GM12892 (cell line): ENCODE results near the gene TLE3.

ENCODE experiments used
- DNase-seq: peaks from one replicate; pipeline ENCODE4 v3.0.0; 2011; ENCODE audit not compliant: insufficient read length
- FAIRE-seq: peaks from 2 replicates; lab custom pipeline; 2011; peaks lifted over from hg19 to GRCh38; lab: Jason Lieb, UNC
- POLR2A ChIP-seq: IDR thresholded peaks from 2 replicates; pipeline ENCODE4 v1.6.1; 2011; ENCODE audit warnings: low read depth, low read length, control low read depth
- POLR2AphosphoS5 ChIP-seq: IDR thresholded peaks from 2 replicates; pipeline ENCODE4 v1.6.1; 2011; ENCODE audit warnings: low read depth, low read length, control low read depth
- TAF1 ChIP-seq: IDR thresholded peaks from 2 replicates; pipeline ENCODE4 v1.6.1; 2011; ENCODE audit warnings: low read depth, mild to moderate bottlenecking, control low read depth, low read length, borderline replicate concordance

The TLE3 gene

DNA sequence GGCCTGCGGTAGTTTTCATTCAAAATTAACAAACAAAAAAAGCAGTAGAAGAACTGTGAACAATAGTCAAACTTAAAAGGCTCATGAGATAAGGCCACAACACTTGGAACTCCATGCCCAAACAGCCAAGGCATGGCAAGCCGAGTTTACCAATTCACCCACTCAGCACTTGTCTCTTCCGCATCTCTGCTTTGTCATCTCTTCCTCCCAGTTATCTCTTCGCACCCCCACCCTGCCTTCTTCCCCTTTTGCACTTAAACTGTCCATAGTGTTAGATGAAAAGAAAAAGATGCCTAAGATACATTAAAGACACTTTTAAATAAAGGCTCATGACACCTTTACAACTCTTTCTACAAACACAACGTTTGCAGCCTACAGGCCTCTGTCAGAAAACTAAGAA, 11.1 kb downstream of the TLE3 start:
- FAIRE-seq (no peak), DNase-seq (no peak)
- TF ChIP-seq POLR2AphosphoS5, result no peak
- no peak for TF ChIP-seq POLR2A
- no peak for TF ChIP-seq TAF1

DNA sequence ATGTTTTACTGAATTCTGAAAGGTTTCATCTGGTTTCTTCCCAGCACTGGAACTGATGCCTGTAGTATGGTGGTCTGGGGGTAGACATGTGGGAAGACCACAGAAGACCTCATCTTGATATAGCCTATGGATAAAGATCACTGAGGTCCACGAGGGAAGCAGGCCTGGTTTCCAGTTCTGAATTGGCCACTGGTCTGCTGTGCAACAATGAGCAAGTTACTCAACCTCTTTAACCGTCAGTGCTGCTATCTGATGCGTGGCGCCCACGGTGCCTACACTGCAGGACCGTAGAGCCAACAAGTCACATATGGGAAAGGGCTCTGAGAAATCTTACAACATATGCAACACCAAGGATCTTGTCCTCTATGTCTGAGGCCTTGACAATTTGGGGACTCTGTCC, 13.3 kb downstream of the TLE3 start:
- no peak for TF ChIP-seq POLR2AphosphoS5
- no peak for TF ChIP-seq TAF1
- TF ChIP-seq POLR2A, result no peak
- no peak for DNase-seq
- peak; percentile 92 for FAIRE-seq

DNA sequence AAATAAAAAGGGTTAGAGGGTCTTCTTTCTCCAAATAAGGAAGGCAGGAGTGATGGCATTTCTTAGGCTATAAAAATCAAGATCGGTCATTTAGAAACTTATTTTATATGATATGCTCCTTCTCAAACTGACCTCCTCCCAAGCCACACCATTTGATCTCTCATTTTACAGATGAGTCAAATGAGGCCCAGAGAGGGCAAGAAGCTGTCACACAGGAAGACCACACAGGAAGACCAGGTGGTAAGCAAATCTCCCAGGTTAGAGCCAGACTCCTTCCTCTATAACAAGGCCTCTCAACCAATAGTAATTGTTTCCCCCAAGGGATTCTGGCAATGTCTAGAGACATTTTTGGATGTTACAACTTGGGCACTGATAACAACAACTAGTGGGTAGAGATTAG, 13.8 kb downstream of the TLE3 start:
- FAIRE-seq (peak; percentile 82), DNase-seq (peak; percentile 52)
- no peak for TF ChIP-seq POLR2AphosphoS5

DNA sequence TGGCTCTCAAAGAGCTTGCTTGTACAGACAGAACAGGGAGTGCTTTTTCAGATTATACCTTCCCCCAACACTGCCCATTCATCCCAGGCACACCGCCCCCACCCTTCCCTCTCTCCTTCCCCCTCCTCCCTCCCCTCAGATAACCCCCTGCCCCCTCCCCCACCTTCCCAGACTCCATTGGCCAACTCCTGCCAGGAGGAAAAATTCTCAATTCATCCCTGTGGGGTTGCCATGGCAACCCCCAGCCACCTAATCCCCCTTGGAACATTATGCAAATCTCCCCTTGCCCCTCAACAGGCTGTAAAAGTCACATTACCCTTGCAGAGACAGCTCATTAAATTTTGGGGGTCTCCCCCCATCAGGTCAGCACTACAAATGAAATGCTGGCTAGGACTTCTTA, 14.3 kb downstream of the TLE3 start:
- TF ChIP-seq TAF1 (no peak), POLR2AphosphoS5 (no peak), POLR2A (no peak)
- DNase-seq, result no peak
- peak; percentile 5 for FAIRE-seq

GRCh38 chr15:70082281-70082900, 15.3 kb downstream of the TLE3 start:
- FAIRE-seq, result no peak
- TF ChIP-seq TAF1 (no peak), POLR2AphosphoS5 (no peak), POLR2A (no peak)

DNA sequence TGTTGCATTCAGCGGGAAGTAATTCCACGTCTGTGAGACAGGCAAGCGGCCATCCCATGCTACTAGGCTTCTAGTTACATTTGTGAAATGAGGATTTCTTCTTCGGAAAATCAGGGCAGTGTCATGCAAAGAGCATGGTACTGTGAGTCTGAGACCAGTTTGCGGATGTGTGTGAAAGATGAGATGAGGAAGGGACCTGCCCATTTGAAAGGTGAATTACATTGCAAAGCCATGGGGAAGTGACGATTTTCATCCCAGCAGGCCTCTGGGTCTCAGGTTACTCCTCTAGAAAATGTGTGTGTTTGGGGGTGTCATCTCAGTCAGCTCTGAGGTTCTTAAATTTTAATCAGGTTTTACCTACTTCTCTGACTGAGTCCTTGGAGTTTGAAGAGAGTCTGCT, 16.1 kb downstream of the TLE3 start:
- FAIRE-seq (no peak), DNase-seq (no peak)
- no peak for TF ChIP-seq POLR2AphosphoS5
- no peak for TF ChIP-seq TAF1
- no peak for TF ChIP-seq POLR2A

More at GRCh38 chr15:70082281-70082900, 15.3 kb downstream of the TLE3 start:
- no peak for DNase-seq

- TF ChIP-seq TAF1 (no peak), POLR2A (no peak), POLR2AphosphoS5 (no peak)
- no peak for FAIRE-seq
Observed at GRCh38 chr15:70080347-70080746, 17.4 kb downstream of the TLE3 start.

GRCh38 chr15:70079888-70080287, 17.8 kb downstream of the TLE3 start:
- DNase-seq, result no peak
- FAIRE-seq, result no peak
- TF ChIP-seq POLR2A (no peak), TAF1 (no peak), POLR2AphosphoS5 (no peak)

More at GRCh38 chr15:70080347-70080746, 17.4 kb downstream of the TLE3 start:
- no peak for DNase-seq

- FAIRE-seq, result no peak
Observed at GRCh38 chr15:70078578-70079417, 18.9 kb downstream of the TLE3 start.

DNA sequence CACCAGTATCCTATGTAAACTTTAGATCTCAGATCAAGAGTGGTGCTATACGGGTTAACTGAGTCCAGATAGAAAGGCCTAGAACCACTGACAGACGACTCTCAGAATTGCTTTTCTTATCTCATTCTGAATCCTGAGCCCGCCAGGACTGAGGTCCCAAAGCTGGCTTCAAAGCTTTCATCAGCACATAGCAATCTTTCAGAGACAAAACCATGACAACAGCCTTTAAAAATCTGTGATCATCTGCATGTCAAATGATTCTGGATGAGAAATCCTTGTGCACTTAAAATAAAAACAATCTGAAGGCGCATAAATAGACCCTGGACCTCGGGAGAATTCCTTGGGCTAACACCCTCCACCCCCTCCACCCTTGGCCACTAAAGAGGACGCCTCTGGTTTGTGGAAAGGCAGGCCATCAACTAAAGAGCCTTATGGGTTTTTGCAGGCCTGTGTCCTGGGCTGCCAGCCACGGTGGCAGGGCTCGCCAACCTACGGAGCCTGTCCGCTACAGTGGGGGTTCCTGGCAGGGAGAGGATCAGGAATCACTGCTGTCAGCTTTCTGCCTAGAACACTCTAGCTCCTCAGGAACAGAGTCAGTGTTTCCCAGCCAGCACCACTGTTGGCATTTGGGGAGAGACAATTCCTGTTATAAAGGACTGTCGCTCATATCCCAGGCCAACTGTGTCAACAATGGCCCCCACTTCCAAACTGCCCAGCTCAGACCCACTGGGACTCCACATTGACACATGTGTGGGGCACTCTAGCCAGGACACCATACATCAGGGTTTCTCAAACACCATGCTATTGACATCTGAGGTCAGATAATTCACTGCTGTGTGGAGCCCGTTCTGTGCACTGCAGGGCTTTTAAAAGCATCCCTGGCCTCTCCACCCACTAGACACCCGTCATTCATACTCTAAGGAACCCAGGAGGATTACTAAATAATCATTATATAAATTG, 20.2 kb downstream of the TLE3 start:
- TF ChIP-seq POLR2A (no peak), POLR2AphosphoS5 (no peak), TAF1 (no peak)
- no peak for DNase-seq
- no peak for FAIRE-seq

More at GRCh38 chr15:70078578-70079417, 18.9 kb downstream of the TLE3 start:
- no peak for DNase-seq
- TF ChIP-seq POLR2AphosphoS5, result no peak
- TF ChIP-seq POLR2A, result no peak
- no peak for TF ChIP-seq TAF1

DNA sequence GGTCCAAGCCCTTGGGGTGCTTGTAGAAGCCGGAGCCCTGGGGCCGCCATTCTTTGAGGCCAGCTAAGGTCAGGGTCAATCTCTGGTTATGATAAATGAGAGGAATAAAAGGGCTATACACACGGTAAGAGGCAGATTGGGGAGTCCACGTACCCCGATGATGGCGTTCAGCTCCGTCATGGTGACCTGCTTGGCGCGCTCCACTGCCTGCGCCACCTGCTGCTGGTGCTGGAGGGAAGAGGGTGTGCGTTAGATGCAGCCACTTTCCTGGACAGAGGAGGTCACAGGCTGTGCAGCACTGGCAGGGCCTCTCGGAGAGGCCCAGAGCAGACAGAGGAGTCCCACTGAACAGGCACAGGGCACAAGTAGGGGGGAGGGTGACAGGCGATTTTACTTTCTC, 23.3 kb downstream of the TLE3 start:
- no peak for TF ChIP-seq TAF1
- FAIRE-seq (no peak), DNase-seq (no peak)
